Activated naive CD8-positive, alpha-beta T cell treated with anti-CD3 and anti-CD28 coated beads, Interleukin-2, amount 50 U/mL, for 16 hours (primary cell): ENCODE results near the gene UBAP2L.

Experiments used
- DNase-seq: peaks from one replicate; pipeline ENCODE4 v3.0.0-alpha.2; 2020; ENCODE audit warnings: low read depth, low spot score

UBAP2L gene

GRCh38 chr1:154220071-154220969, at the start of gene UBAP2L:
Gene UBAP2L (plus strand): TSS chr1:154220955. CDS start chr1:154225124, 4,169 bp downstream.
- DNase-seq: peak; percentile 95

GRCh38 chr1:154171223-154171583, 49.6 kb upstream of the UBAP2L start:
- no peak for DNase-seq

GRCh38 chr1:154171880-154172279, 48.9 kb upstream of the UBAP2L start:
- no peak for DNase-seq

GRCh38 chr1:154174654-154175053, 46.1 kb upstream of the UBAP2L start:
- no peak for DNase-seq

GRCh38 chr1:154176337-154176736, 44.4 kb upstream of the UBAP2L start:
- no peak for DNase-seq

- no peak for DNase-seq
Measured at GRCh38 chr1:154178013-154178412, 42.7 kb upstream of the UBAP2L start.

GRCh38 chr1:154178911-154179811, 41.6 kb upstream of the UBAP2L start:
- DNase-seq: no peak

GRCh38 chr1:154179946-154180687, 40.6 kb upstream of the UBAP2L start:
- no peak for DNase-seq

GRCh38 chr1:154181944-154182343, 38.8 kb upstream of the UBAP2L start:
- DNase-seq: no peak

- peak; percentile 31 for DNase-seq
Measured at GRCh38 chr1:154182344-154183045, 38.3 kb upstream of the UBAP2L start.

GRCh38 chr1:154183046-154183915, 37.5 kb upstream of the UBAP2L start:
- peak; percentile 89 for DNase-seq

- peak; percentile 42 for DNase-seq
Measured at GRCh38 chr1:154186177-154186576, 34.6 kb upstream of the UBAP2L start.

- no peak for DNase-seq
Measured at GRCh38 chr1:154186852-154187501, 33.8 kb upstream of the UBAP2L start.

GRCh38 chr1:154190550-154190949, 30.2 kb upstream of the UBAP2L start:
- no peak for DNase-seq

- no peak for DNase-seq
Measured at GRCh38 chr1:154191990-154192461, 28.7 kb upstream of the UBAP2L start, which contains the start of gene TPM3. Gene TPM3 (minus strand): TSS chr1:154192100. CDS start chr1:154192018, 82 bp downstream.

- no peak for DNase-seq
Measured at GRCh38 chr1:154192476-154192875, 28.3 kb upstream of the UBAP2L start.

- DNase-seq: no peak
Measured at GRCh38 chr1:154193821-154194220, 26.9 kb upstream of the UBAP2L start.

- DNase-seq: no peak
Measured at GRCh38 chr1:154198756-154199562, 21.8 kb upstream of the UBAP2L start.

- DNase-seq: no peak
Measured at GRCh38 chr1:154199563-154199879, 21.2 kb upstream of the UBAP2L start.
